H9 (cell line): Measurements from ENCODE around the gene PCGF3. TPM values are rescaled to one million over a fixed set of nuclear protein-coding genes. Genes with fewer than 3 reads are reported as not detected.
A peak's percentile ranks its signal among the peaks of the same experiment; 100 is the strongest.

Experiments
- DNase-seq: peaks from one replicate; pipeline ENCODE4 v3.0.0-alpha.2; 2017
- H2AFZ ChIP-seq: one replicate; pipeline ENCODE4 v1.6.1; 2013; ENCODE audit warnings: mild to moderate bottlenecking, low read length, control low read depth, moderate library complexity
- H2AK5ac ChIP-seq: 2 replicates; pipeline ENCODE4 v1.6.1; 2013; ENCODE audit warnings: low read length, control low read depth, mixed read lengths; ENCODE audit not compliant: insufficient read length
- H2BK120ac ChIP-seq: one replicate; pipeline ENCODE4 v1.6.1; 2013; ENCODE audit warnings: low read depth, mild to moderate bottlenecking, low read length, control low read depth, inconsistent platforms; ENCODE audit not compliant: poor library complexity, severe bottlenecking
- H2BK12ac ChIP-seq: 2 replicates; pipeline ENCODE4 v1.6.1; 2013; ENCODE audit warnings: low read length, control low read depth, mixed read lengths, low read depth; ENCODE audit not compliant: insufficient read length
- H2BK15ac ChIP-seq: 2 replicates; pipeline ENCODE4 v1.6.1; 2013; ENCODE audit warnings: low read depth, low read length, control low read depth
- H2BK20ac ChIP-seq: one replicate; pipeline ENCODE4 v1.6.1; 2013; ENCODE audit warnings: low read depth, mild to moderate bottlenecking, low read length, control low read depth, inconsistent platforms; ENCODE audit not compliant: poor library complexity, severe bottlenecking
- H2BK5ac ChIP-seq: 2 replicates; pipeline ENCODE4 v1.6.1; 2013; ENCODE audit warnings: low read length, control low read depth, mixed read lengths; ENCODE audit not compliant: insufficient read length
- H3K14ac ChIP-seq: 2 replicates; pipeline ENCODE4 v1.6.1; 2013; ENCODE audit warnings: low read length, control low read depth; ENCODE audit not compliant: insufficient read depth
- H3K18ac ChIP-seq: 2 replicates; pipeline ENCODE4 v1.6.1; 2013; ENCODE audit warnings: low read depth, mild to moderate bottlenecking, mixed read lengths, low read length, control low read depth; ENCODE audit not compliant: insufficient read length
- H3K23ac ChIP-seq: 2 replicates; pipeline ENCODE4 v1.6.1; 2013; ENCODE audit warnings: low read length, control low read depth, mixed read lengths, low read depth; ENCODE audit not compliant: insufficient read length
- H3K23me2 ChIP-seq: 2 replicates; pipeline ENCODE4 v1.6.1; 2013; ENCODE audit warnings: low read depth, mild to moderate bottlenecking, mixed read lengths, low read length, control low read depth; ENCODE audit not compliant: insufficient read length, poor library complexity, severe bottlenecking
- H3K27ac ChIP-seq: 2 replicates; pipeline ENCODE4 v1.5.1; 2013; ENCODE audit warnings: low read length, control low read depth, mixed read lengths, low read depth; ENCODE audit not compliant: insufficient read length
- H3K27me3 ChIP-seq: 2 replicates; pipeline ENCODE4 v1.6.1; 2013; ENCODE audit warnings: low read length, control low read depth, inconsistent platforms; ENCODE audit not compliant: insufficient read depth
- H3K4ac ChIP-seq: 2 replicates; pipeline ENCODE4 v1.6.1; 2013; ENCODE audit warnings: low read depth, mild to moderate bottlenecking, control low read depth, inconsistent platforms, low read length, moderate library complexity
- H3K4me1 ChIP-seq: 2 replicates; pipeline ENCODE4 v1.6.1; 2013; ENCODE audit warnings: low read length, control low read depth, inconsistent platforms; ENCODE audit not compliant: insufficient read depth
- H3K4me2 ChIP-seq: 2 replicates; pipeline ENCODE4 v1.6.1; 2013; ENCODE audit warnings: low read length, control low read depth, mixed read lengths; ENCODE audit not compliant: insufficient read length, insufficient read depth
- H3K56ac ChIP-seq: 2 replicates; pipeline ENCODE4 v1.6.1; 2013; ENCODE audit warnings: low read depth, mild to moderate bottlenecking, mixed read lengths, low read length, control low read depth; ENCODE audit not compliant: insufficient read length
- H3K79me1 ChIP-seq: 2 replicates; pipeline ENCODE4 v1.6.1; 2013; ENCODE audit warnings: low read depth, mild to moderate bottlenecking, moderate library complexity, low read length, control low read depth, inconsistent platforms; ENCODE audit not compliant: insufficient read depth, poor library complexity, severe bottlenecking
- H3K79me2 ChIP-seq: 2 replicates; pipeline ENCODE4 v1.6.1; 2013; ENCODE audit warnings: low read length, control low read depth, inconsistent platforms; ENCODE audit not compliant: insufficient read depth
- H3K9ac ChIP-seq: 2 replicates; pipeline ENCODE4 v1.6.1; 2013; ENCODE audit warnings: low read length, control low read depth, mixed read lengths; ENCODE audit not compliant: insufficient read length; ENCODE audit errors: extremely low read depth
- H3K9me3 ChIP-seq: one replicate; pipeline ENCODE4 v1.6.1; 2013; ENCODE audit warnings: low read depth, low read length, inconsistent platforms; ENCODE audit not compliant: control insufficient read depth
- H3T11ph ChIP-seq: one replicate; pipeline ENCODE4 v1.6.1; 2013; ENCODE audit warnings: mild to moderate bottlenecking, low read length, control low read depth, inconsistent platforms
- H4K20me1 ChIP-seq: one replicate; pipeline ENCODE4 v1.6.1; 2013; ENCODE audit not compliant: control insufficient read depth, insufficient read length, insufficient read depth
- H4K5ac ChIP-seq: 2 replicates; pipeline ENCODE4 v1.6.1; 2013; ENCODE audit warnings: low read depth, mild to moderate bottlenecking, mixed read lengths, low read length, control low read depth; ENCODE audit not compliant: insufficient read length
- H4K8ac ChIP-seq: replicated peaks from 2 replicates; pipeline ENCODE4 v1.6.1; 2013; ENCODE audit warnings: low read length, control low read depth, mixed read lengths, low read depth; ENCODE audit not compliant: insufficient read length
- H4K91ac ChIP-seq: 2 replicates; pipeline ENCODE4 v1.6.1; 2013; ENCODE audit warnings: low read depth, mild to moderate bottlenecking, moderate library complexity, mixed read lengths, low read length, control low read depth; ENCODE audit not compliant: insufficient read length
- H3K27ac Mint-ChIP-seq, 3 experiments: 2 replicates in 2 of 3; 3 replicates in 1 of 3; pipeline ENCODE4 v1.8.0; 2020 to 2021; ENCODE audit warnings: mixed read lengths in 3 of 3, mild to moderate bottlenecking in 1 of 3, moderate library complexity in 1 of 3
- H3K27me3 Mint-ChIP-seq: 2 replicates; pipeline ENCODE4 v1.8.0; 2021; ENCODE audit warnings: low read depth, mild to moderate bottlenecking, moderate library complexity, mixed read lengths
- H3K36me3 Mint-ChIP-seq, 3 experiments: 2 replicates in 2 of 3; 3 replicates in 1 of 3; pipeline ENCODE4 v1.8.0; 2020 to 2021; ENCODE audit warnings: low read depth in 3 of 3, mixed read lengths in 3 of 3; ENCODE audit not compliant: insufficient read depth in 1 of 3
- H3K4me1 Mint-ChIP-seq, 2 experiments: 2 replicates each; pipeline ENCODE4 v1.8.0; 2020; ENCODE audit warnings: mixed read lengths in 2 of 2
- H3K4me3 Mint-ChIP-seq, 2 experiments: 2 replicates in 1 of 2; 3 replicates in 1 of 2; pipeline ENCODE4 v1.8.0; 2020 to 2021; ENCODE audit warnings: mild to moderate bottlenecking in 2 of 2, mixed read lengths in 2 of 2, moderate library complexity in 1 of 2
- H3K9me3 Mint-ChIP-seq, 2 experiments: 2 replicates in 1 of 2; 3 replicates in 1 of 2; pipeline ENCODE4 v1.8.0; 2020; ENCODE audit warnings: mild to moderate bottlenecking in 2 of 2, mixed read lengths in 2 of 2, moderate library complexity in 1 of 2
- WGBS: extraction: QIAGEN DNeasy Blood & Tissue Kit; methylation state at CpG from one replicate; pipeline ENCODE4 v1.1.7; 2013; ENCODE audit warnings: missing lambda C conversion rate, low lambda C conversion rate, mixed read lengths; ENCODE audit not compliant: insufficient read length; ENCODE audit errors: extremely low coverage; 5-methylcytosine and 5-hydroxymethylcytosine counted together
- total RNA-seq: library from RNA; stranded (reverse); gene quantifications from 2 replicates; pipeline ENCODE4 v1.2.1, GENCODE V29; 2021
- TF ChIP-seq, protein P1 (sequence below): fragments of 200-600 bp; sonication (generic); conservative IDR thresholded peaks from 3 replicates; pipeline ENCODE4 v1.8.0; 2021; ENCODE audit warnings: antibody characterized with exemption, mild to moderate bottlenecking

Gene PCGF3
- total RNA-seq, 1 experiment from 2014 or later, result 43.1 TPM

DNA sequence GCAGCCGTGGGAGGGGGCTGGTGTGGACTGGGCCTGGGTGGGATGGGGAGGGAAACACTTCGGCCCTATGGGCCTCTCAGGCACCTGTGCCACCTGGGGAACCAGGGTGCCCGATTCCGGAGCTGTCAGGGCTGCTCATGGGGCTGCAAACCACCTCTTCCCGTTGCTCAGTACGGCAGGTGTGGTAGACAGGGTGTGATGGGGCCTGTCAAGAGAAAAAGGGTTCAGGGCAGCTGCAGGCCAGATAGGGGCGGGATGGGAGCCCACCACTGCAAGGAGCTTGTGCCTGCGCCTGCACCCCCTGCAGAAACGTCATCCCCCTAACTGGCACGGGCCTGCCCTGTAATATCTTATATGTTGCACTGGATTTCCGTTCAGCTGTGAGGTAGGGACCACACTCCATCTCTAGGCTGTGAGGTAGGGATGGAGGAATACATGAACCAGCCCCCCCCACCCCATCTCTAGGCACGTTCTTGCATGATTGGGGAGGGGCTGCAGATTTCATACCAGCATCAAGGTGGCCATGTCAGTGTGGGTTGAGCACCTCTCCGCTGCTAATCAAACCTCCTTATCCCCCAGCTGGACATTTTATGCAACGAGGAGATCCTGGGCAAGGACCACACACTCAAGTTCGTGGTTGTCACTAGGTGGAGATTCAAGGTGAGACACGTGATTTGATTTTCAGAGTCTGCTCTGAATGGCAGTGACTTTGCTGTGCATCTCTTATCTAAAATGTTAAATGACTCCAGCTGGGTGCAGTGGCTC lies 59.0 kb downstream of the PCGF3 start:
- H3K9ac ChIP-seq, result no peak overlapping the region
- H3K4me2 ChIP-seq, result no peak overlapping the region
- peaks cover 68 to 89% (median 89%) of the 10 kb centered on the region in 3 experiments for H3K36me3 Mint-ChIP-seq
- H3K9me3 ChIP-seq, result no peaks in the 10 kb centered on the region
- no peak overlapping the region for H4K91ac ChIP-seq
- no peaks in the 10 kb centered on the region for H3K4me1 ChIP-seq
- TF ChIP-seq, protein P1, sequence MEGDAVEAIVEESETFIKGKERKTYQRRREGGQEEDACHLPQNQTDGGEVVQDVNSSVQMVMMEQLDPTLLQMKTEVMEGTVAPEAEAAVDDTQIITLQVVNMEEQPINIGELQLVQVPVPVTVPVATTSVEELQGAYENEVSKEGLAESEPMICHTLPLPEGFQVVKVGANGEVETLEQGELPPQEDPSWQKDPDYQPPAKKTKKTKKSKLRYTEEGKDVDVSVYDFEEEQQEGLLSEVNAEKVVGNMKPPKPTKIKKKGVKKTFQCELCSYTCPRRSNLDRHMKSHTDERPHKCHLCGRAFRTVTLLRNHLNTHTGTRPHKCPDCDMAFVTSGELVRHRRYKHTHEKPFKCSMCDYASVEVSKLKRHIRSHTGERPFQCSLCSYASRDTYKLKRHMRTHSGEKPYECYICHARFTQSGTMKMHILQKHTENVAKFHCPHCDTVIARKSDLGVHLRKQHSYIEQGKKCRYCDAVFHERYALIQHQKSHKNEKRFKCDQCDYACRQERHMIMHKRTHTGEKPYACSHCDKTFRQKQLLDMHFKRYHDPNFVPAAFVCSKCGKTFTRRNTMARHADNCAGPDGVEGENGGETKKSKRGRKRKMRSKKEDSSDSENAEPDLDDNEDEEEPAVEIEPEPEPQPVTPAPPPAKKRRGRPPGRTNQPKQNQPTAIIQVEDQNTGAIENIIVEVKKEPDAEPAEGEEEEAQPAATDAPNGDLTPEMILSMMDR, result no peak
- peaks cover 9 to 29% of the 10 kb centered on the region in 2 experiments for H3K9me3 Mint-ChIP-seq
- no peaks in the 10 kb centered on the region for H3K23me2 ChIP-seq
- H3K4ac ChIP-seq, result no peak overlapping the region
- no peak overlapping the region for H4K5ac ChIP-seq
- no peak overlapping the region for H2BK120ac ChIP-seq
- H2BK20ac ChIP-seq, result no peak overlapping the region
- DNase-seq, result no peak
- H3K79me1 ChIP-seq, result no peaks in the 10 kb centered on the region
- H4K8ac ChIP-seq, result no peak overlapping the region
- H3K27ac ChIP-seq, result no peak overlapping the region
- no peak overlapping the region for H3T11ph ChIP-seq
- H3K27ac Mint-ChIP-seq, result peak overlapping the region in 1 of 3 experiments; percentile 79; a peak in 2 of 7 replicates
- H3K27me3 ChIP-seq, result no peaks in the 10 kb centered on the region
- H4K20me1 ChIP-seq, result no peaks in the 10 kb centered on the region
- WGBS, result no CpG with 5 or more reads among the region's 16 CpGs
- H3K4me3 Mint-ChIP-seq, result peak overlapping the region in 1 of 2 experiments; percentile 23; a peak in 1 of 5 replicates
- no peak overlapping the region for H3K56ac ChIP-seq
- peaks cover 12 to 19% of the 10 kb centered on the region in 2 experiments for H3K4me1 Mint-ChIP-seq
- no peak overlapping the region for H2BK15ac ChIP-seq
- H2BK12ac ChIP-seq, result no peak overlapping the region
- H3K79me2 ChIP-seq, result peaks cover 1% of the 10 kb centered on the region; the same call in 1 of the 2 replicates
- peaks cover 6% of the 10 kb centered on the region for H3K27me3 Mint-ChIP-seq
- no peak overlapping the region for H3K23ac ChIP-seq
- no peak overlapping the region for H2AK5ac ChIP-seq
- H3K14ac ChIP-seq, result no peak overlapping the region
- no peak overlapping the region for H3K18ac ChIP-seq
- H2AFZ ChIP-seq, result no peak overlapping the region
- no peak overlapping the region for H2BK5ac ChIP-seq
